Heart left ventricle (tissue), 16 donors: ENCODE results near the gene MEIS3. TPM values are rescaled to one million over a fixed set of nuclear protein-coding genes. Genes with fewer than 3 reads are reported as not detected.
A peak's percentile ranks its signal among the peaks of the same experiment; 100 is the strongest.

Experiments
- ATAC-seq, 4 donors: fragments of 200-7000 bp; cut with Tn5 transposase; one replicate each; pipeline ENCODE4 v1.9.1; 2020 to 2022; ENCODE audit warnings: moderate library complexity in 4 of 4, mild to moderate bottlenecking in 3 of 4, moderate number of reproducible peaks in 1 of 4
- DNase-seq, 5 donors: peaks; one replicate each; pipeline ENCODE4 v3.0.0-alpha.2; 2020
- H3K27ac ChIP-seq, 12 donors: fragments of 200-600 bp; sonication (generic) in 4 of 12; one replicate each; pipeline versions ENCODE4 v1.5.0 to v1.8.0; 2016 to 2022; ENCODE audit warnings: mild to moderate bottlenecking in 2 of 12
- H3K27me3 ChIP-seq, 9 donors: fragments of 200-600 bp; sonication (generic) in 2 of 9; one replicate each; pipeline versions ENCODE4 v1.5.1 to v1.8.0; 2016 to 2022; ENCODE audit warnings: mild to moderate bottlenecking in 3 of 9
- H3K36me3 ChIP-seq, 9 donors: fragments of 200-600 bp; sonication (generic) in 2 of 9; one replicate each; pipeline versions ENCODE4 v1.5.0 to v1.8.0; 2018 to 2022; ENCODE audit warnings: mild to moderate bottlenecking in 2 of 9
- H3K4me1 ChIP-seq, 12 donors: fragments of 200-600 bp; sonication (generic) in 4 of 12; one replicate each; pipeline versions ENCODE4 v1.5.0 to v1.8.0; 2016 to 2022; ENCODE audit warnings: mild to moderate bottlenecking in 3 of 12
- H3K4me3 ChIP-seq, 12 donors: fragments of 200-600 bp; sonication (generic) in 4 of 12; one replicate each; pipeline versions ENCODE4 v1.5.0 to v1.8.0; 2017 to 2022; ENCODE audit warnings: mild to moderate bottlenecking in 9 of 12, moderate library complexity in 4 of 12
- H3K9me3 ChIP-seq, 12 donors: fragments of 200-600 bp; sonication (generic) in 4 of 12; one replicate each; pipeline versions ENCODE4 v1.5.0 to v1.8.0; 2016 to 2022; ENCODE audit warnings: mild to moderate bottlenecking in 1 of 12
- POLR2A ChIP-seq, 2 donors: fragments of 450-650 bp; IDR thresholded peaks; one replicate each; pipeline ENCODE4 v1.6.1; 2017; ENCODE audit warnings: antibody characterized with exemption in 2 of 2, mild to moderate bottlenecking in 2 of 2, moderate library complexity in 2 of 2
- WGBS, 4 donors: extraction: QIAGEN DNeasy Blood & Tissue Kit in 2 of 4; methylation state at CpG; one replicate each; pipeline versions ENCODE4 v1.1.5 to v1.1.7; 2013 to 2018; 5-methylcytosine and 5-hydroxymethylcytosine counted together
- intact Hi-C, 10 donors: fragments of 100-400 bp; cut with DNase I; formaldehyde crosslinking; loops; one replicate each; pipeline versions ENCODE4 v1.11.1 to v1.14.2; 2022
- polyA plus RNA-seq, 2 donors: library from polyadenylated mRNA; stranded (reverse); fragments of 200-250 nt; gene quantifications; one replicate each; pipeline ENCODE4 v1.2.3, GENCODE V29; 2013
- total RNA-seq, 9 donors: library from RNA; depleted of rRNA in 2 of 9; stranded (reverse); fragments of >200 nt in 2 of 9; fragmentation: NEBNext Ultra II Directional in 3 of 9; extraction: Animal tissue kit (Norgen Biotek cat#: 25700) in 3 of 9; gene quantifications; one replicate each; pipeline versions ENCODE4 v1.1.0 to v1.2.4, GENCODE V29; 2016 to 2023
- TF ChIP-seq, protein P1 (sequence below), 12 donors: fragments of 200-600 bp; sonication (generic) in 4 of 12; IDR thresholded peaks; one replicate each; pipeline versions ENCODE4 v1.5.0 to v1.8.0; 2018 to 2022; ENCODE audit warnings: antibody characterized with exemption in 12 of 12, mild to moderate bottlenecking in 5 of 12
- donor health status: ischemic (EF 13 %, LVEDD 7.1; RV severe dilation, severe dysfunction).
- donor health status: healthy with polysubstance abuse.
- donor health status: DM: no; HTN: yes; CAD: no.
- donor health status: DM: no; HTN: no; CAD: no.
- donor health status: ischemic (EF 25% LVEDD 6.9; RV normal size, moderate dysfunction).
- donor health status: ischemic (EF 25% LVEDD 5.7; RV mildly dilated, moderate dysfunction).
- donor health status: healthy.
- donor health status: DM: yes; HTN: yes; CAD: no.
- donor health status: ischemic (EF 35%, LVEDD 5.7; RV mildly dilated, moderate dysfunction).
- donor health status: nonischemic (EF 11% LVEDD 7.7; RV severe dilation, severe dysfunction).
- donor health status: DM: yes; HTN: yes; CAD: no.
- donor health status: PGD.
- donor health status: ischemic (EF 29% LVEDD 5.4; RV normal size, mild dysfunction).
- donor health status: nonischemic (EF 23%, LVEDD 6.1; RV moderate dilation, normal function).

Gene MEIS3
- total and polyA plus RNA-seq, 11 donors: 1.8 to 6.0 (median 2.5) TPM

DNA sequence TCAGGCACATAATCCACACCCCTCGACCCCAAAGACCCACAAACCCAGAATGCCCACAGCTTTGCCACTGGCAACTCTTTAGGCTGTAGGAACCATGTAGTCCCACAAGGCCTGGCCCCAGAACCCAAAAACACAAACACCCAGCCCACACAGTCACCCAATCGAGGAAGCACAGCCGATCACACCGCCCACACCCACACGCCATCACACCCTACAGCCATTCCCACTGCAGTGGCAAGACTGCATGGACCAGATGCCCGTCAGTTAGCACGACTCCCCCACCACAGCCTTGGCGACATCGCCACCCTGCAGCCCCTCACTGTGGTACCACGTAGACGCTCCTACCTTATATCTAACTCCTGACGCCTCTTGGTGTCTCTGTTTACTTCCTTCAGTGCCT is 24.0 kb upstream of the MEIS3 start:
- ATAC-seq (no peak), DNase-seq (peak in 1 of 5 donors; percentile 17)
- Histone ChIP-seq H3K4me1 (peaks cover 0 to 32% (median 6%) of the 10 kb centered on the region in 12 donors), H3K4me3 (no peak overlapping the region), H3K27me3 (peaks cover 43 to 82% (median 67%) of the 10 kb centered on the region in 9 donors), H3K36me3 (no peaks in the 10 kb centered on the region), H3K9me3 (no peaks in the 10 kb centered on the region), H3K27ac (no peak overlapping the region)
- intact Hi-C loops: no loop called here
- TF ChIP-seq, protein P1, sequence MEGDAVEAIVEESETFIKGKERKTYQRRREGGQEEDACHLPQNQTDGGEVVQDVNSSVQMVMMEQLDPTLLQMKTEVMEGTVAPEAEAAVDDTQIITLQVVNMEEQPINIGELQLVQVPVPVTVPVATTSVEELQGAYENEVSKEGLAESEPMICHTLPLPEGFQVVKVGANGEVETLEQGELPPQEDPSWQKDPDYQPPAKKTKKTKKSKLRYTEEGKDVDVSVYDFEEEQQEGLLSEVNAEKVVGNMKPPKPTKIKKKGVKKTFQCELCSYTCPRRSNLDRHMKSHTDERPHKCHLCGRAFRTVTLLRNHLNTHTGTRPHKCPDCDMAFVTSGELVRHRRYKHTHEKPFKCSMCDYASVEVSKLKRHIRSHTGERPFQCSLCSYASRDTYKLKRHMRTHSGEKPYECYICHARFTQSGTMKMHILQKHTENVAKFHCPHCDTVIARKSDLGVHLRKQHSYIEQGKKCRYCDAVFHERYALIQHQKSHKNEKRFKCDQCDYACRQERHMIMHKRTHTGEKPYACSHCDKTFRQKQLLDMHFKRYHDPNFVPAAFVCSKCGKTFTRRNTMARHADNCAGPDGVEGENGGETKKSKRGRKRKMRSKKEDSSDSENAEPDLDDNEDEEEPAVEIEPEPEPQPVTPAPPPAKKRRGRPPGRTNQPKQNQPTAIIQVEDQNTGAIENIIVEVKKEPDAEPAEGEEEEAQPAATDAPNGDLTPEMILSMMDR (IDR thresholded peaks at IDR 0.05): no peak
- no peak for TF ChIP-seq POLR2A (IDR thresholded peaks at IDR 0.05)
- WGBS, 4 donors: 65 to 68% (median 67%) methylated on average over 12 of the region's 12 CpGs

DNA sequence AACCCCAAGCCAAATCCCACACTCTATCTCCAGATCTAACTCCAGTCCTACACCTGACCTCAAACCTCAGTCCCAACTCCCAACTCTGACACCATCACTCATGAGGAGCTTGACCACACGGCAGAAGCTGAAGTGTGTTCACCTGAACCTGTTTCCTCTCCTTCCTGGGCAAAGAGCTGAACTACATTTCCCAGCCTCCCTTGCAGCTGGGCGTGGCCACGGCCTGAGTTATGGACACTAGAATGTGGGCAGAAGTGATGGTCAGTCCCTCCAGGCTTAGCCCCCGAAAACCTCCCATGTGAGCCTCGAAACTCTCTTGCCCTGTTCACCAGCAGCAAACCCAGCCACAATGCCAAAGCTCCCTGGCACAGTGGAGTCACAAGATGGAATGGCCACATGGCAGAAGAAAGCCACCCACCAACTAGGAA is 19.5 kb upstream of the MEIS3 start:
- Histone ChIP-seq H3K9me3 (no peaks in the 10 kb centered on the region), H3K27ac (no peak overlapping the region), H3K4me3 (no peak overlapping the region), H3K27me3 (peaks cover 3 to 76% (median 35%) of the 10 kb centered on the region in 9 donors), H3K4me1 (peaks cover 0 to 3% (median 0%) of the 10 kb centered on the region in 12 donors), H3K36me3 (no peaks in the 10 kb centered on the region)
- WGBS, 4 donors: 25 to 36% (median 30%) methylated on average over 4 to 5 of the region's 5 CpGs
- peak in 1 of 5 donors; percentile 12 for DNase-seq
- no peak for TF ChIP-seq POLR2A (IDR thresholded peaks at IDR 0.05)
- TF ChIP-seq, protein P1 (IDR thresholded peaks at IDR 0.05): no peak
- ATAC-seq: no peak
- intact Hi-C loops: loop anchor here in 6 of 10 donors (5.0 to 10.0 kb wide), 3 partner anchors 78 to 258 kb away; partner anchors contain the start of genes NAPA (in 4 of the 6) and BICRA (in 1 of the 6)

DNA sequence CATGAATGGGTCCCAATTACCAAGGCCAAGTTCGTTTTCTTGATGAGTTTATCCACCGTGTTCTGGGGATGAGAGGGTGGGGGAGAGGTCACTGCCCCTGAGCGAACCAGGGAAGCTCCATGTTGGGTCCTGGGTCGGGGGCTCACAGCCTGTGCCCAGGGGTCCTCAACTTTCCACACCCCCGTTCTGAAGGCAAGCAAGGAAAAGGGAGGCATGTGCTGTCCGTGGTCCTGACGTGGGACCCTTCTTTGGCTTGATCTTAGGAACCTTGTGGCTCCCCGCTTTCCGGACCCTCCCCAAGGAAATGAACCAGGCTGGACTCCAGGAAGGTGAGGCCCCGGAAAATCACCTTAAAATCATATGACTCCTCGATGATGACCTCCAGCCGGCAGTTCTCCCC is 18.2 kb upstream of the MEIS3 start:
- H3K27me3 ChIP-seq: peaks cover 0 to 76% (median 30%) of the 10 kb centered on the region in 9 donors
- no peak overlapping the region for H3K4me3 ChIP-seq
- no peaks in the 10 kb centered on the region for H3K9me3 ChIP-seq
- peaks cover 0 to 3% (median 0%) of the 10 kb centered on the region in 12 donors for H3K4me1 ChIP-seq
- H3K36me3 ChIP-seq: no peaks in the 10 kb centered on the region
- H3K27ac ChIP-seq: no peak overlapping the region
- DNase-seq (peak in 1 of 5 donors; percentile 38), ATAC-seq (no peak)
- no peak for TF ChIP-seq POLR2A (IDR thresholded peaks at IDR 0.05)
- TF ChIP-seq, protein P1 (IDR thresholded peaks at IDR 0.05): no peak
- intact Hi-C loops: loop anchor here (2.0 to 10.0 kb wide), 7 partner anchors 77 to 261 kb away; partner anchors contain the start of genes NAPA (in 5 of the 10) and BICRA (in 1 of the 10)
- 33 to 39% (median 35%) methylated on average over 11 to 12 of the region's 12 CpGs for WGBS, 4 donors

DNA sequence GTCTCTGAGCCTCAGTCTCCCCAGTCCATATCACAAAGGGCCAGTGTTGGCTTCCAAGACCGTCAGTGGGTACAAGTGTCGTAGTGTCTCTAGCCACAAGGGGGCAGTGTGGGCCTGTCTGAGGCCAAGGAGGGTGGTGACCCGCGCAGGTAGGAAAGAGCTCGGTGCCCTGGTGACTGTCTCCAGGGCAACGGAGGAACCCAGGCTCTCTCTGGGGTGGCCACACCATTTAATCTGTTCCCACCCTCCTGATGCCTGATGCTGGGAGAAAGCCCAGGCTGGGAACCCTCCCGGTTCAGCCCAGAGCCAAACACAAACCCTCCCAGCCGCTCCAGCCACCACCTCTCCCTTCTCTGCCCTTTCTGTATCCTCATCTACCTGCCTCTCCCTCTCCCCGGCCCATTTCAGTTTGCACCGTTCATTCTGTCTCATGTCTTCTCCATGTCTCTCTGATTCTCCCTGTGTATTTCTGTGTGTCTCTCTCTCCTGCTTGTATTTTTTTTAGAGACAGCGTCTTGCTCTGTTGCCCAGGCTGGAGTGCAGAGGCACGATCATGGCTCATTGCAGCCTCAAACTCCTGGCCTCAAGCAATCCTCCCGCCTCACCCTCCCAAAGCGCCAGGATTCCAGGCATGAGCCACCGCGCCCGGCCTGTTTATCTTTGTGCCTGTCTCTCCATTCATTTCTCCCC is 17.5 kb upstream of the MEIS3 start:
- TF ChIP-seq, protein P1 (IDR thresholded peaks at IDR 0.05): peak; percentile 76 to 94 (median 85)
- TF ChIP-seq POLR2A (IDR thresholded peaks at IDR 0.05): peak in 1 of 2 donors; percentile 16
- Histone ChIP-seq H3K4me3 (no peak overlapping the region), H3K4me1 (peaks cover 0 to 3% (median 0%) of the 10 kb centered on the region in 12 donors), H3K27me3 (peaks cover 0 to 76% (median 30%) of the 10 kb centered on the region in 9 donors), H3K9me3 (no peaks in the 10 kb centered on the region), H3K27ac (no peak overlapping the region), H3K36me3 (no peaks in the 10 kb centered on the region)
- ATAC-seq (peak; percentile 74 to 93 (median 90)), DNase-seq (peak; percentile 64 to 83 (median 75))
- intact Hi-C loops: loop anchor here (1.0 to 10.0 kb wide), 9 partner anchors 78 to 270 kb away; partner anchors contain the start of genes NAPA (in 5 of the 10) and BICRA (in 1 of the 10)
- 32 to 35% (median 33%) methylated on average over 17 of the region's 17 CpGs for WGBS, 4 donors
